Suprapubic skin (tissue), 4 donors: ENCODE results near the gene AFF1. TPM values are rescaled to one million over a fixed set of nuclear protein-coding genes. Genes with fewer than 3 reads are reported as not detected.

Source experiments
- DNase-seq, 2 donors: peaks; one replicate each; pipeline ENCODE4 v3.0.0-alpha.2; 2019; ENCODE audit warnings: low spot score in 2 of 2
- H3K27ac ChIP-seq: fragments of 200-600 bp; sonication (generic); one replicate; pipeline ENCODE4 v1.5.1; 2019
- H3K27me3 ChIP-seq: fragments of 200-600 bp; sonication (generic); one replicate; pipeline ENCODE4 v1.5.1; 2019
- H3K36me3 ChIP-seq: fragments of 200-600 bp; sonication (generic); one replicate; pipeline ENCODE4 v1.5.1; 2019
- H3K4me1 ChIP-seq: fragments of 200-600 bp; sonication (generic); one replicate; pipeline ENCODE4 v1.5.1; 2019
- H3K4me3 ChIP-seq: fragments of 200-600 bp; sonication (generic); one replicate; pipeline ENCODE4 v1.5.1; 2019; ENCODE audit warnings: mild to moderate bottlenecking
- H3K9me3 ChIP-seq: fragments of 200-600 bp; sonication (generic); one replicate; pipeline ENCODE4 v1.5.1; 2019
- EP300 ChIP-seq: sonication (generic); formaldehyde crosslinking; IDR thresholded peaks from one replicate; pipeline ENCODE4 v1.6.1; 2017; ENCODE audit warnings: antibody characterized with exemption
- POLR2A ChIP-seq, 2 donors: fragments of 450-650 bp; IDR thresholded peaks; one replicate each; pipeline ENCODE4 v1.6.1; 2017; ENCODE audit warnings: antibody characterized with exemption in 2 of 2, mild to moderate bottlenecking in 2 of 2, moderate library complexity in 2 of 2
- POLR2AphosphoS5 ChIP-seq, 3 donors: sonication (generic); formaldehyde crosslinking; IDR thresholded peaks; one replicate each; pipeline ENCODE4 v1.6.1; 2017; ENCODE audit warnings: antibody characterized with exemption in 3 of 3
- WGBS: methylation state at CpG from one replicate; pipeline ENCODE4 v1.1.5; 2018; 5-methylcytosine and 5-hydroxymethylcytosine counted together
- total RNA-seq, 4 donors: library from RNA; depleted of rRNA; stranded (reverse); fragments of >200 nt; gene quantifications; one replicate each; pipeline ENCODE4 v1.1.0, GENCODE V29; 2016
- TF ChIP-seq, protein P1 (sequence below), 2 donors: fragments of 200-600 bp in 1 of 2; fragments of 450-650 bp in 1 of 2; sonication (generic) in 1 of 2; IDR thresholded peaks; one replicate each; pipeline ENCODE4 v1.5.1; 2016 to 2019; ENCODE audit warnings: antibody characterized with exemption in 2 of 2, mild to moderate bottlenecking in 1 of 2, moderate library complexity in 1 of 2

The AFF1 gene
- total RNA-seq, 4 donors from 2014 or later, result 67.2 to 175 (median 103) TPM

DNA sequence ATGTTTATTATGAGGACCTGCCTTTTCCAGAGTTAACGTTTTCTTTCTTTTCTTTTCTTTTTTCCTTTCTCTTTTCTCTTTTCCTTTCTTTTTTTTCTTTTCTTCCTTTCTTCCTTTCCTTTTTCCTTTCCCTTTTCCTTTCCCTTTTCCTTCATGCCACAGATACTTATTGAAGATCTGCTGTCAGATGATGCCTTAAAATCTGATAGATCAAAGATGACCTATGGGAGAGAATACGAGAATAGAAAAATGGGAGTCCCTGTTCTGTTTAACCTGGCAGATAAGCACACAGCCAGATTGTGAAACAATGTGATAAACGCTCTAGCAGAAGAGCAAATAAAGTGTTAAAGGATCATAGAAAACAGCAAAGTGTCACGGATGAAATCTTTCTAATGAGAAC lies 38.9 kb downstream of the AFF1 start:
- Histone ChIP-seq H3K27ac (peak overlapping the region; percentile 82), H3K9me3 (no peaks in the 10 kb centered on the region), H3K36me3 (no peaks in the 10 kb centered on the region), H3K4me3 (no peak overlapping the region), H3K4me1 (peaks cover 68% of the 10 kb centered on the region), H3K27me3 (no peaks in the 10 kb centered on the region)
- DNase-seq, result no peak
- TF ChIP-seq, protein P1, sequence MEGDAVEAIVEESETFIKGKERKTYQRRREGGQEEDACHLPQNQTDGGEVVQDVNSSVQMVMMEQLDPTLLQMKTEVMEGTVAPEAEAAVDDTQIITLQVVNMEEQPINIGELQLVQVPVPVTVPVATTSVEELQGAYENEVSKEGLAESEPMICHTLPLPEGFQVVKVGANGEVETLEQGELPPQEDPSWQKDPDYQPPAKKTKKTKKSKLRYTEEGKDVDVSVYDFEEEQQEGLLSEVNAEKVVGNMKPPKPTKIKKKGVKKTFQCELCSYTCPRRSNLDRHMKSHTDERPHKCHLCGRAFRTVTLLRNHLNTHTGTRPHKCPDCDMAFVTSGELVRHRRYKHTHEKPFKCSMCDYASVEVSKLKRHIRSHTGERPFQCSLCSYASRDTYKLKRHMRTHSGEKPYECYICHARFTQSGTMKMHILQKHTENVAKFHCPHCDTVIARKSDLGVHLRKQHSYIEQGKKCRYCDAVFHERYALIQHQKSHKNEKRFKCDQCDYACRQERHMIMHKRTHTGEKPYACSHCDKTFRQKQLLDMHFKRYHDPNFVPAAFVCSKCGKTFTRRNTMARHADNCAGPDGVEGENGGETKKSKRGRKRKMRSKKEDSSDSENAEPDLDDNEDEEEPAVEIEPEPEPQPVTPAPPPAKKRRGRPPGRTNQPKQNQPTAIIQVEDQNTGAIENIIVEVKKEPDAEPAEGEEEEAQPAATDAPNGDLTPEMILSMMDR (IDR thresholded peaks at IDR 0.05), result no peak
- no peak for TF ChIP-seq EP300
- no peak for TF ChIP-seq POLR2A (IDR thresholded peaks at IDR 0.05)
- TF ChIP-seq POLR2AphosphoS5 (IDR thresholded peaks at IDR 0.05), result no peak
- WGBS, result 48% methylated on average over 4 of the region's 4 CpGs

DNA sequence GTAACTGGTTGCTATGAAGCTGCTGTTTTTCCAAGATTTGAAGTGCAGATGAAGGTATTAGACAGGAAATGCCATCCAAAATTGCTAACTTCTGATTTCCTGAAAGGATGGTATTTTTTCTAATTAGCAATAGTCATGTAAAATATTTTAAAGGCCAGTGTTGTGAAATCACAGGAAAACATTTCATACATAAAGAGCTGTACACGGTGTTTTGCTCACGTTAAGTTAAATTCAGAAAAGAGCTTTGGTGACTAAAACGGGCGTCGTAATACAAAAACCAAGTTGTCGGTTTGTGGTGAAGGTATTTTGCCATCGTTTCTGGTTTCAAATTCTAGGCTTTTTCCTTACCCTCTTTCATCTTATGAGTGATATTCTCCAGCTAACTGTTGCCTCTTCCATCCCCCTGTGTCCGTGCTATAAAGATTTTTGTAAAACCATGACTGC lies 39.8 kb downstream of the AFF1 start:
- 65% methylated on average over 8 of the region's 8 CpGs for WGBS
- Histone ChIP-seq H3K27ac (no peak overlapping the region), H3K36me3 (no peaks in the 10 kb centered on the region), H3K9me3 (no peaks in the 10 kb centered on the region), H3K27me3 (no peaks in the 10 kb centered on the region), H3K4me3 (no peak overlapping the region), H3K4me1 (peaks cover 68% of the 10 kb centered on the region)
- TF ChIP-seq POLR2A (IDR thresholded peaks at IDR 0.05) (no peak), POLR2AphosphoS5 (IDR thresholded peaks at IDR 0.05) (no peak), EP300 (no peak)
- TF ChIP-seq, protein P1 (IDR thresholded peaks at IDR 0.05), result no peak
- no peak for DNase-seq

DNA sequence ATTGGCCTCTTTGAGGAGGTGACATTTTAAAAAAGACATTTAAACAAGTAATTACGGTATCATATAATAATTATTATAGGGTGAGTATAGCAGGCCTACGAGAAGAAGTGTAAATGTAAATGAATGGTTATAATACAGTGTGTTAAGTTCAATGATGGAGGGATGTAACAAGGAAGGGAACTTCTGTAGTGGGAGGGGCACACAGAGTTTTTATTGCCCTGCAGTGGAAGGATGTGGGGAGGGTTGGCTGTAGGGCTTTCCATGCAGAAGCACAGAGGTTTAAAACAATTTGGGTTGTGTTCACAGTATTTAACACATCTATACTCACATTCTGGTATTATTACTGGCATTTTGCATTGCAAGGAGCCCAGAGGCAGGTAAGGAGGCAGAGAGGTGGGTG lies 41.1 kb downstream of the AFF1 start:
- no peak overlapping the region for H3K27ac ChIP-seq
- no peaks in the 10 kb centered on the region for H3K9me3 ChIP-seq
- WGBS, result 91% methylated on average over 2 of the region's 2 CpGs
- H3K27me3 ChIP-seq, result no peaks in the 10 kb centered on the region
- H3K4me3 ChIP-seq, result no peak overlapping the region
- H3K4me1 ChIP-seq, result peaks cover 59% of the 10 kb centered on the region
- no peaks in the 10 kb centered on the region for H3K36me3 ChIP-seq
- TF ChIP-seq POLR2AphosphoS5 (IDR thresholded peaks at IDR 0.05) (no peak), EP300 (no peak), POLR2A (IDR thresholded peaks at IDR 0.05) (no peak)
- TF ChIP-seq, protein P1 (IDR thresholded peaks at IDR 0.05), result no peak
- DNase-seq, result no peak

DNA sequence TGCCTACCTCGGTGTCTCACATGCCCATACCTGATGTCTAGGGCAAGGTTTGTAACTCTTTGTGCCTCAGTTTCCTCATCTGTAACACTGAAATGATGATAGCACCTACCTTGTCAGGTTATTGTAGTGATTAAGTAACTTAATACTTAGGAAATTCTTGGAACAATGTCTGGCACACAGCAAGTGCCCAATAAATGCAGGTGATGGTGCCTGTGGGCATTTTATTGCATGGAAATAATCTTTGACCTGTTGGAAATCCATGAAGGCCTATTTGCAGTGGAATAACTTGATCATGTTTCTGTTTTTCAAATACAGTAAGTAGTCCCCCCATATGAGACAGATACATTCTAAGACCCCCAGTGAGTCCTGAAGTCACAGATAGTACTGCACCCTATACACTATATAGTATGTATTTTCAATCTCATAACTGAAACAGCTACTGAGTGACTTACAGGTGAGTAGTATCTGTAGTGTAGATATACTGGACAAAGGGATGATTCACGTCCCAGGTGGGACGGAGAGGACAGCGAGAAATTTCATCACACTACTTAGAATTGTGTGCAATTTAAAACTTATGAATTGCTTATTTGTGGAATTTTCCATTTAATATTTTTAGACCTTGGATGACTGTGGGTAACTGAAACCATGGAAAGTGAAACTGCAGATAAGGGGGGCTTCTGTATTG lies 42.1 kb downstream of the AFF1 start:
- Histone ChIP-seq H3K9me3 (no peaks in the 10 kb centered on the region), H3K4me1 (peaks cover 49% of the 10 kb centered on the region), H3K36me3 (no peaks in the 10 kb centered on the region), H3K4me3 (no peak overlapping the region), H3K27ac (peak overlapping the region; percentile 69), H3K27me3 (no peaks in the 10 kb centered on the region)
- 89% methylated on average over 4 of the region's 4 CpGs for WGBS
- DNase-seq, result no peak
- no peak for TF ChIP-seq POLR2A (IDR thresholded peaks at IDR 0.05)
- TF ChIP-seq, protein P1 (IDR thresholded peaks at IDR 0.05), result no peak

DNA sequence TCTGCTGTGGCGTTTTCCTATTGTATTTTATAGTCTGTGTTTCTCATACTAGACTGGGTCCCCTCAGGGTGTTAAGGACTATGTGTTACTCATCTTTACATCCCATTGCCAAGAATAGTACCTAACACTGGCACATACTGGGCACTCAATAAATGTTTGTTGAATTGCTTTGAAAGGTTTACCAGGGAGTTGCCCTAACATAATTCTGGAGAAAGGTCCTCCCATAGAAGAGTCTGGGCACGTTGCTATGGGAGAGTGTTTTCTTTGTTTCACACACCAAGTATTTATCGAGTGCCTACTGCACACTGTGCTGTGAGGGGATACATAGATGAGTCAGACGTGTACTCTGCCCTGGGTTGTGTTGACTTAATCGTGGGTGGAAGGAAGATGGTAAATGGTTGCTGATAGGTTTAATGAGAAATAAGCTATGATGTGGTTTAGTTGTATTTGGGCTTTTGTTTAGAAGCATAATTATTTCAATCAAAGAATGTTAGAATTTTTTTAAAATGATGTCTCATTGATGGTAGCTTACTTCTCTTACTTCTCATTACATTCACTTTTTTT lies 42.9 kb downstream of the AFF1 start:
- Histone ChIP-seq H3K27ac (peak overlapping the region; percentile 69), H3K9me3 (no peaks in the 10 kb centered on the region), H3K27me3 (no peaks in the 10 kb centered on the region), H3K4me1 (peaks cover 42% of the 10 kb centered on the region), H3K4me3 (no peak overlapping the region), H3K36me3 (no peaks in the 10 kb centered on the region)
- no peak for DNase-seq
- 40% methylated on average over 5 of the region's 5 CpGs for WGBS
- TF ChIP-seq POLR2AphosphoS5 (IDR thresholded peaks at IDR 0.05), result peak in 1 of 3 donors; percentile 52
- TF ChIP-seq, protein P1 (IDR thresholded peaks at IDR 0.05), result no peak
